Measurements from ENCODE around the gene TNFRSF4.

TNFRSF4 gene

DNA sequence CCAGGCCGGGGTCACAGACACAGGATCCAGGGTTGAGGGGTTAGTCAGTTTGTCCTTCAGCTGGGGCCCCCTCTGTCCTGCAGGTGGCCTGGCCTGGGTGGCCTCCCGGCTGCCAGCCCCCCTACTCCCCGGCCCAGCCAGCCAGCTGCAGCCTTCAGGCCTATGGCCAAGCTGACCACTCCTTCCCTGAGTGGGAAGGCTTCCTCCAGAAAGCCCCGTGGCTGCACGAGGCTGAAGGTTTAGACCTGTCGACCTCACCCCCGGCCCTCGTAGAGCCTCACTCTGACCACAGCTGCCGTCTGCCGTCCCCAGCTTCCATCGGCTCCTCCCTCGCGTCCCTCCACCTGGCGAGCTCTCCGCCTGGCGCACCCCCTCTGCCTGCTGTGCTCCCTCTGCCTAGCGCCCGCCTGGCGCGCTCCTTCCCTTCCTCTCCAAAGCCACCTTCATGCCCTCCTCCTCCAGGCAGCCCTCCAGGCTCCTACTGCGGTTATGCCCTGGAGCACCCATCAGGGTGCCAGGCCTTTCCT is 30.7 kb downstream of the TNFRSF4 start:
- DNase-seq (ENCODE audit: low spot score): peak; percentile 67
- Histone ChIP-seq H3K36me3 (ENCODE audit: low read depth) (no peaks in the 10 kb centered on the region), H3K9me3 (ENCODE audit: severe bottlenecking) (no peaks in the 10 kb centered on the region), H3K4me3 (ENCODE audit: severe bottlenecking) (no peak overlapping the region), H3K27ac (ENCODE audit: poor library complexity, severe bottlenecking) (no peak overlapping the region), H3K4me1 (ENCODE audit: insufficient read depth, poor library complexity, severe bottlenecking) (no peaks in the 10 kb centered on the region), H3K27me3 (ENCODE audit: insufficient read depth, poor library complexity, severe bottlenecking) (no peaks in the 10 kb centered on the region)
- TF ChIP-seq, protein P1, sequence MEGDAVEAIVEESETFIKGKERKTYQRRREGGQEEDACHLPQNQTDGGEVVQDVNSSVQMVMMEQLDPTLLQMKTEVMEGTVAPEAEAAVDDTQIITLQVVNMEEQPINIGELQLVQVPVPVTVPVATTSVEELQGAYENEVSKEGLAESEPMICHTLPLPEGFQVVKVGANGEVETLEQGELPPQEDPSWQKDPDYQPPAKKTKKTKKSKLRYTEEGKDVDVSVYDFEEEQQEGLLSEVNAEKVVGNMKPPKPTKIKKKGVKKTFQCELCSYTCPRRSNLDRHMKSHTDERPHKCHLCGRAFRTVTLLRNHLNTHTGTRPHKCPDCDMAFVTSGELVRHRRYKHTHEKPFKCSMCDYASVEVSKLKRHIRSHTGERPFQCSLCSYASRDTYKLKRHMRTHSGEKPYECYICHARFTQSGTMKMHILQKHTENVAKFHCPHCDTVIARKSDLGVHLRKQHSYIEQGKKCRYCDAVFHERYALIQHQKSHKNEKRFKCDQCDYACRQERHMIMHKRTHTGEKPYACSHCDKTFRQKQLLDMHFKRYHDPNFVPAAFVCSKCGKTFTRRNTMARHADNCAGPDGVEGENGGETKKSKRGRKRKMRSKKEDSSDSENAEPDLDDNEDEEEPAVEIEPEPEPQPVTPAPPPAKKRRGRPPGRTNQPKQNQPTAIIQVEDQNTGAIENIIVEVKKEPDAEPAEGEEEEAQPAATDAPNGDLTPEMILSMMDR (IDR thresholded peaks at IDR 0.05; ENCODE audit: poor library complexity, severe bottlenecking): no peak
- ATAC-seq (ENCODE audit: low read depth): no peak

DNA sequence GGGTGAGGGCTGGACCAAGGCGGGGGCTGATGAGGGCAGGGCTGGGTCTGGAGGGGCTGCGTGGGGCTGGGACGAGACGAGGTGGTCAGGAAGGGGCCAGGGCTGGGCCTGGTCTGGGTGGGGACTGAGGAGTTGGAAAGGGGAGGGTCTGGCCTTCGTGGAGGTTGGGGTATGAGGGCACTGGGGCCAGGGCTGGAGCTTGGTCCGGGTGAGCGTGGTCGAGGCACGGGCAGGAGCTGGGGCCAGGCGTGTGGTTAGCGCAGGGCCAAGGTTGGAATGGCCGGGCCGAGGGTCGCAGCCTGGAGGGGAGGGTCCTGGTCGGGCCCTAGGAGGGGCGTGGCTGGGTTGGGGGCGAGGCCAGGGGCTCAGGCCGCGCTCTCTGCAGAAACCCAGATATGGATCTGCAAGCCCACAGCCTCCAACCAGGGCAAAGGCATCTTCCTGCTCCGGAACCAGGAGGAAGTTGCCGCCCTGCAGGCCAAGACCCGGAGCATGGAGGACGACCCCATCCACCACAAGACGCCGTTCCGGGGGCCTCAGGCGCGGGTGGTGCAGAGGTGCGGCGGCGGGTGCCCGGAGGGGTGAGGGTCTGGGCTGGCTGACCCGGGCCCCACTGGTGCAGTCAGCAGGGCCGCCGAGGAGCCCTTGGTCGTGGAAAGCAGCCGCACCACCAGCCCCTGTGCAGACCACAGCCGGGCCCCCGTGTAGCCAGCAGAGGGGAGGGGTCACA is 31.3 kb downstream of the TNFRSF4 start:
- DNase-seq (ENCODE audit: low spot score) (peak; percentile 53), ATAC-seq (ENCODE audit: low read depth) (no peak)
- Histone ChIP-seq H3K36me3 (ENCODE audit: low read depth) (no peaks in the 10 kb centered on the region), H3K4me1 (ENCODE audit: insufficient read depth, poor library complexity, severe bottlenecking) (no peaks in the 10 kb centered on the region), H3K4me3 (ENCODE audit: severe bottlenecking) (no peak overlapping the region), H3K27ac (ENCODE audit: poor library complexity, severe bottlenecking) (no peak overlapping the region), H3K9me3 (ENCODE audit: severe bottlenecking) (no peaks in the 10 kb centered on the region), H3K27me3 (ENCODE audit: insufficient read depth, poor library complexity, severe bottlenecking) (no peaks in the 10 kb centered on the region)
- TF ChIP-seq, protein P1 (IDR thresholded peaks at IDR 0.05; ENCODE audit: poor library complexity, severe bottlenecking): no peak

DNA sequence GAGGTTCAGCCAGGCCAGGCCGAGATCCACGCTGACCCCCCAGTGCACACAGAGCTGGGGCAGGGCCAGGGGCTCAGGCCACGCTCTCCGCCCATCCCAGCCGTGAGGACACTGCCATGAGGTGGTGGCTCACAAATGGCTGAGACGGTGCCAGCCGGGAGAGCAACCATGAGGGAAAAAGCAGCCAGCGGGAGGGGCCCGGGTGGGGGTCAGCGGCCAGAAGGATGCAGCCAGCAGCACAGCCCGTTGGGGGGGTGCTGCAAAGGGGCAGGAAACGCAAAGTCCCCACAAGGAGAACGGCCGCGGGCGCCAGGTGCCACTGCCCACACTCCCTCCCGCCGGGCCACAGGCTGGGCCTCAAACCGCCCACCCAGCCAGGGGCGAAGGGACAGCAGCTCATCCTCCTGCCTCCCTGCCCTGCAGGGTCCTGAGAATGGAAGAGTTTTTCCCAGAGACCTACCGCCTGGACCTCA is 32.0 kb downstream of the TNFRSF4 start:
- Histone ChIP-seq H3K4me1 (ENCODE audit: insufficient read depth, poor library complexity, severe bottlenecking) (no peaks in the 10 kb centered on the region), H3K9me3 (ENCODE audit: severe bottlenecking) (no peaks in the 10 kb centered on the region), H3K27ac (ENCODE audit: poor library complexity, severe bottlenecking) (no peak overlapping the region), H3K27me3 (ENCODE audit: insufficient read depth, poor library complexity, severe bottlenecking) (no peaks in the 10 kb centered on the region), H3K4me3 (ENCODE audit: severe bottlenecking) (no peak overlapping the region), H3K36me3 (ENCODE audit: low read depth) (no peaks in the 10 kb centered on the region)
- no peak for ATAC-seq (ENCODE audit: low read depth)
- peak; percentile 54 for DNase-seq (ENCODE audit: low spot score)
- TF ChIP-seq, protein P1 (IDR thresholded peaks at IDR 0.05; ENCODE audit: poor library complexity, severe bottlenecking): no peak

DNA sequence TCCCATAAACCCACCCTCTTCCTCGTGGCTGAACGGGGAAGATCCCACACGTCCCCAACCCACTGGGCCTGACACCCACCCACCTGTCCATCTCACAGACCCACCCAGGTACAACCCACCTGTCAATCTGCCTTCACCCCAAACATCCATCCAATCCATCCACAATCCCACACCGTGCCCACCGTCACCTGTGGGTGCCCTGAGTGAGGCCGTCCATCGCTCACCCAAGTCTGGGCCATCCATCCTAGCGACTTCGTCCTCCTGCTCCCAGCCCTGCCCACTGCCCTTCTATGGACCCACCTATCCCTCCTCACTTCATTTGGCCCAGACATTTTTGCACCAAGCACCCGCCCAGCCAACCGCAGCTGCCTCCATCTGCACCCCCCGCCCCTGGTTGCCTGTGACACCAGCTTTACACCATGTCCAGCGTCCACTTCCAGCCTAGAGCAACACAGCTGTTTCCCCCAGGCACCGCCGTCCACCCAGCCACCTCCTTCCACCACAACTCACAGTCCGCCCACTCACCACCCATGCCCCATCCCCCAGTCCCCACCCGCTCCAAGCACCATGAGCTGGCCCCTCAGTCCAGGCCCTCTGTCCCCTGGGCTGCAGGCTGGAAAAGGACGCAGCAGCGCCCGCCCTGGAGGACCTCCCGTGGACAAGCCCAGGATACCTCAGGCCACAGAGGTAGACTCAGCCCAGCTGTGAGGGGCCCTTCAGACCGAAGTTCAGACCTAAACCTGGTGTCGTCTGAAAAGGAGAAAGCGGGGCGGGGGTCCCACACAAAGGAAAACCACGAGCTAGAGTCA is 32.6 kb downstream of the TNFRSF4 start:
- Histone ChIP-seq H3K4me1 (ENCODE audit: insufficient read depth, poor library complexity, severe bottlenecking) (no peaks in the 10 kb centered on the region), H3K9me3 (ENCODE audit: severe bottlenecking) (no peaks in the 10 kb centered on the region), H3K27ac (ENCODE audit: poor library complexity, severe bottlenecking) (no peak overlapping the region), H3K36me3 (ENCODE audit: low read depth) (no peaks in the 10 kb centered on the region), H3K4me3 (ENCODE audit: severe bottlenecking) (no peak overlapping the region), H3K27me3 (ENCODE audit: insufficient read depth, poor library complexity, severe bottlenecking) (no peaks in the 10 kb centered on the region)
- ATAC-seq (ENCODE audit: low read depth) (no peak), DNase-seq (ENCODE audit: low spot score) (peak; percentile 57)
- TF ChIP-seq, protein P1 (IDR thresholded peaks at IDR 0.05; ENCODE audit: poor library complexity, severe bottlenecking): no peak
